ENCODE measurements around the gene USP49. TPM values are rescaled to one million over a fixed set of nuclear protein-coding genes. Genes with fewer than 3 reads are reported as not detected.
A peak's percentile ranks its signal among the peaks of the same experiment; 100 is the strongest.

USP49 gene
- total RNA-seq, 1 experiment from 2014 or later = 7.0 TPM

DNA sequence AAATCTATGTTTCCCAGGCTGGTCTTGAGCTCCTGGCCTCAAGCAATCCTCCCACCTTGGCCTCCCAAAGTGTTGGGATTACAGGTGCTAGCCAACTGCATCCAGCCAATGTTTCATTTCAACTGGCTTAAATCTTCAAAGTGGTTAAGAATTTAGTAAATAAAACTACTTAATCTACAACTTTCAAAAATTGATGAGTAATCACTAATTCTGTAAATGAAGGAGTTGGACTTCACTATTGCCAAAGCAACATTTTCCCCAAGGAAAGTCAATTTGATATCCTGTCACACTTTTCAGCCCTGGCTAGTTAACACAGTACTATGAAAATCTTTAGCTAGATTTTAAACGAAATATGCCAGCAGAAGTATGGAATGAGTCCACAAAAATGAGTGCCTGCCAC lies 103.9 kb downstream of the USP49 start:
- Mint-ChIP-seq H3K36me3 (ENCODE audit: insufficient read depth, unreplicated experiment) (peaks cover 61% of the 10 kb centered on the region), H3K27ac (ENCODE audit: unreplicated experiment) (no peak overlapping the region), H3K9me3 (ENCODE audit: low read depth, unreplicated experiment) (no peaks in the 10 kb centered on the region), H3K4me1 (ENCODE audit: low read depth, unreplicated experiment) (peaks cover 12% of the 10 kb centered on the region), H3K4me3 (ENCODE audit: low read depth, unreplicated experiment) (no peak overlapping the region), H3K27me3 (ENCODE audit: unreplicated experiment) (no peaks in the 10 kb centered on the region)
- intact Hi-C loops (cut with micrococcal nuclease; ENCODE audit: unreplicated experiment) = no loop called here
- CTCF ChIA-PET = interaction anchor here (0.5 kb wide), 1 partner anchor 63 kb away, joined by 3 read pairs; no protein-coding TSS in a partner anchor
- DNase-seq = no peak
- TF ChIP-seq CTCF (IDR thresholded peaks at IDR 0.05; ENCODE audit: unreplicated experiment) = no peak
- BruUV-seq (replicated peaks) = no TSS peak

DNA sequence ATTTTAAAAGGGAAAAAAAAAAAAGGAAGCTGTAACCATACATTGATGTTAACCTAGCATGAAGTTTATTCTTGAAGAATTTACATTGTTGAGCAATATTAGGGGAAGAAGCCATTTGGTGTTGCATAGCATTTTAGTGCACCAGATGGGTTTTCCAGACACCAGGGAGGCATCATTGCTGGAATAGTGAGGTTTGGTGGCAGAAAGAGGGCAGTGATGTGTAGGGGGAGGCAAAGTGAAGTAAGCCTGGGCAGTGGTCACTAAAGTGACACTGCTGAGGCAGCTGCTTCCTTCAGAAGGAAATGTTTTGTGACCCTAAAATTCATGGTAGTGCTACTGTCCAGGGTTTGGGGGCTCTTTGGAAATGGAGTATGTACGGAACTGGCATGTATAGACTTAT lies 105.1 kb downstream of the USP49 start:
- CTCF ChIA-PET = no interaction called here

GRCh38 chr6:41789390-41789724 lies 105.8 kb downstream of the USP49 start:
- TF ChIP-seq CTCF (IDR thresholded peaks at IDR 0.05; ENCODE audit: unreplicated experiment) = no peak
- no peak for DNase-seq
- H3K4me1 Mint-ChIP-seq (ENCODE audit: low read depth, unreplicated experiment) = peaks cover 24% of the 10 kb centered on the region
- peak overlapping the region; percentile 94 for H3K27ac Mint-ChIP-seq (ENCODE audit: unreplicated experiment)
- H3K27me3 Mint-ChIP-seq (ENCODE audit: unreplicated experiment) = no peaks in the 10 kb centered on the region
- H3K4me3 Mint-ChIP-seq (ENCODE audit: low read depth, unreplicated experiment) = peak overlapping the region; percentile 95
- BruUV-seq (replicated peaks) = TSS peak; percentile 61
- H3K36me3 Mint-ChIP-seq (ENCODE audit: insufficient read depth, unreplicated experiment) = peaks cover 69% of the 10 kb centered on the region
- CTCF ChIA-PET = no interaction called here
- intact Hi-C loops (cut with micrococcal nuclease; ENCODE audit: unreplicated experiment) = loop anchor here (10.0 kb wide), 1 partner anchor 425 kb away; the partner anchor contains the start of gene MRPS10
- no peaks in the 10 kb centered on the region for H3K9me3 Mint-ChIP-seq (ENCODE audit: low read depth, unreplicated experiment)

More for the DNA sequence above, 105.1 kb downstream of the USP49 start:
- Mint-ChIP-seq H3K27ac (ENCODE audit: unreplicated experiment) (peak overlapping the region; percentile 17), H3K4me1 (ENCODE audit: low read depth, unreplicated experiment) (peaks cover 17% of the 10 kb centered on the region), H3K9me3 (ENCODE audit: low read depth, unreplicated experiment) (no peaks in the 10 kb centered on the region), H3K36me3 (ENCODE audit: insufficient read depth, unreplicated experiment) (peaks cover 69% of the 10 kb centered on the region), H3K27me3 (ENCODE audit: unreplicated experiment) (no peaks in the 10 kb centered on the region), H3K4me3 (ENCODE audit: low read depth, unreplicated experiment) (no peak overlapping the region)
- BruUV-seq (replicated peaks) = no TSS peak
- DNase-seq = no peak
- intact Hi-C loops (cut with micrococcal nuclease; ENCODE audit: unreplicated experiment) = no loop called here
- no peak for TF ChIP-seq CTCF (IDR thresholded peaks at IDR 0.05; ENCODE audit: unreplicated experiment)

- H3K27me3 Mint-ChIP-seq (ENCODE audit: unreplicated experiment) = no peaks in the 10 kb centered on the region
- H3K27ac Mint-ChIP-seq (ENCODE audit: unreplicated experiment) = peak within 1 kb of the TSS; percentile 94
- no TSS peak for BruUV-seq (replicated peaks)
- CTCF ChIA-PET = interaction anchor here (0.7 to 3.2 kb wide), 18 partner anchors 10 to 262 kb away, joined by 3 to 29 read pairs (median 4); partner anchors contain the start of genes BYSL, MED20 and TAF8
- intact Hi-C loops (cut with micrococcal nuclease; ENCODE audit: unreplicated experiment) = loop anchor here (10.0 kb wide), 1 partner anchor 427 kb away; the partner anchor contains the start of gene MRPS10
- peaks cover 36% of the 10 kb centered on the region for H3K4me1 Mint-ChIP-seq (ENCODE audit: low read depth, unreplicated experiment)
- peak within 1 kb of the TSS; percentile 95 for H3K4me3 Mint-ChIP-seq (ENCODE audit: low read depth, unreplicated experiment)
- peaks cover 63% of the 10 kb centered on the region for H3K36me3 Mint-ChIP-seq (ENCODE audit: insufficient read depth, unreplicated experiment)
- peak; percentile 95 for TF ChIP-seq CTCF (IDR thresholded peaks at IDR 0.05; ENCODE audit: unreplicated experiment)
- H3K9me3 Mint-ChIP-seq (ENCODE audit: low read depth, unreplicated experiment) = no peaks in the 10 kb centered on the region
- peak; percentile 98 for DNase-seq
Measured at GRCh38 chr6:41787219-41787917, 107.8 kb downstream of the USP49 start, which contains the start of gene TOMM6. TOMM6 (plus strand) TSS chr6:41787694; CDS start chr6:41787698, 4 bp downstream.

Measured in Calu3 (cell line).